ENCODE measurements around the gene CEP250.

Gene CEP250

DNA sequence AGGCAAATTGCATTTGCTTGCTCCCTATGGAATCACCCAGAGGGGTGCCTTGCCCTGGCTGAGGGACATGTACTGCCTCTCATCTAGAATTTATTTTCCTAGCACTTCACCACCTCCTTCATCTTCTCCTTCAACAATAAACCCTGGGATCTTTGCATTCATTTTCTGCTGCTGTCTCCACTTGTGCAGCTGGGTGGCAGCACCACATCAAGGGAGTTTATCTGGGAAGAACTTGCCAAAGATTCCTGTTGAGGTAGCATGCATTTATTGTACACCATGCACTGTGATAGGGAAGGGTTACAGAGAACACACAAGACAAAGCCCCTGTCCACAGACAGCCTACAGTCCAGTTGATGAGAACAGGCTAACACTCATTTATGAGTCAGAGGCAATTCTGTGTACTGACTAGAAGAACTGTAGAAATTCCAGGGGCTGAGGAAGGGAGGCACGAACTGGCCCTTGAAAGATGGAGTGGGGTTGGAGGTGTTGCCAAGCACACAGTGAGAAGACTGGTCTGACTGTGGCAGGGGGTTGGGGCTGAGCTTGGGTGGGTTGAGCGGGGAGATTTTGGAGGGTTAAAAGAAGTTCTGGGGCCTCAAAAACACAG is 56.5 kb downstream of the CEP250 start:
- H4K20me1 ChIP-seq (ENCODE audit: control insufficient read depth, insufficient read depth, low read depth, low read length) = no peaks in the 10 kb centered on the region
- no peak overlapping the region for H3K4me2 ChIP-seq (ENCODE audit: low read length)
- H3K36me3 ChIP-seq (ENCODE audit: control insufficient read depth, low read length) = peaks cover 42% of the 10 kb centered on the region
- H3K27ac ChIP-seq (ENCODE audit: low read depth, low read length) = no peak overlapping the region
- no peaks in the 10 kb centered on the region for H3K79me2 ChIP-seq (ENCODE audit: control insufficient read depth, low read length)
- H3F3A ChIP-seq (ENCODE audit: control insufficient read depth, insufficient read depth) = no peaks in the 10 kb centered on the region
- H3K4me1 ChIP-seq (ENCODE audit: control insufficient read depth, low read length) = no peaks in the 10 kb centered on the region
- H3K4me3 ChIP-seq (ENCODE audit: low read length) = no peak overlapping the region
- H3K9me3 ChIP-seq (ENCODE audit: control insufficient read depth, insufficient read depth, low read length) = no peaks in the 10 kb centered on the region
- H3K9me2 ChIP-seq (replicated peaks; ENCODE audit: control insufficient read depth, low read length) = no peaks in the 10 kb centered on the region
- TF ChIP-seq CTCF (IDR thresholded peaks at IDR 0.05; ENCODE audit: low read depth, low read length, poor library complexity, severe bottlenecking) (peak; percentile 76), EZH2phosphoT487 (IDR thresholded peaks at IDR 0.05; ENCODE audit: borderline replicate concordance, low read length) (no peak)
- no peaks in the 10 kb centered on the region for H3K27me3 ChIP-seq (ENCODE audit: control insufficient read depth, low read length)

DNA sequence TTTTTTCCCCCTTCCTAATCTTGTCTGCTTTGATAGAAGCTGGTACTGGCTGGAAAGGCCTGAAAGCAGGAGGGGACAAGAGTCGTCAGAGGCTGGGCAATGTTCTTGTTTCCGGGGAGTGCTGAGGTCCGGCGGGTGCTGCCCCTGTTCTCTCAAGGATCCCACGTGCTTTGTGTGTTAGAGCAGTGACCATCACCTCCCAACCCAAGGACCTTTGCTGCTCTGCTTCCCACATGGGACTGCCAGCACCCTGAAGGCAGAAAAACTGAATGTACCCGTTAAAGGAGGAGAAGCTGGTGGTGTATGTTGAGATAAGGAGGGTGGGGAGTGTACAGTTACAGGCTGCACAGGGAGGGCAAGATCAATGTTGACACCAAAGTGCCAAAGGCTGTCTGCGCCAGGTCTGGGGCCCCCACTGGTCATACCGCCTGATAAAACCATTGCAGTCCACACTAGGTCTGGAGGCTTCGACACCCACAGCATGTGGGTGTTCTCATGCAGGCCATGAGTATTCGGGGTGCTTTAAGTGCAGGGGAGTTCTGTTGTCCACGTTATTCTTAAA is 59.1 kb downstream of the CEP250 start:
- H3K27me3 ChIP-seq (ENCODE audit: control insufficient read depth, low read length) = no peaks in the 10 kb centered on the region
- H3K36me3 ChIP-seq (ENCODE audit: control insufficient read depth, low read length) = peaks cover 24% of the 10 kb centered on the region
- no peaks in the 10 kb centered on the region for H4K20me1 ChIP-seq (ENCODE audit: control insufficient read depth, insufficient read depth, low read depth, low read length)
- no peaks in the 10 kb centered on the region for H3K4me1 ChIP-seq (ENCODE audit: control insufficient read depth, low read length)
- H3K4me2 ChIP-seq (ENCODE audit: low read length) = no peak overlapping the region
- no peaks in the 10 kb centered on the region for H3F3A ChIP-seq (ENCODE audit: control insufficient read depth, insufficient read depth)
- no peak for TF ChIP-seq EZH2phosphoT487 (IDR thresholded peaks at IDR 0.05; ENCODE audit: borderline replicate concordance, low read length)
- TF ChIP-seq CTCF (IDR thresholded peaks at IDR 0.05; ENCODE audit: low read depth, low read length, poor library complexity, severe bottlenecking) = no peak
- H3K9me2 ChIP-seq (replicated peaks; ENCODE audit: control insufficient read depth, low read length) = no peaks in the 10 kb centered on the region
- no peaks in the 10 kb centered on the region for H3K9me3 ChIP-seq (ENCODE audit: control insufficient read depth, insufficient read depth, low read length)
- H3K79me2 ChIP-seq (ENCODE audit: control insufficient read depth, low read length) = no peaks in the 10 kb centered on the region
- H3K27ac ChIP-seq (ENCODE audit: low read depth, low read length) = no peak overlapping the region
- H3K4me3 ChIP-seq (ENCODE audit: low read length) = no peak overlapping the region

DNA sequence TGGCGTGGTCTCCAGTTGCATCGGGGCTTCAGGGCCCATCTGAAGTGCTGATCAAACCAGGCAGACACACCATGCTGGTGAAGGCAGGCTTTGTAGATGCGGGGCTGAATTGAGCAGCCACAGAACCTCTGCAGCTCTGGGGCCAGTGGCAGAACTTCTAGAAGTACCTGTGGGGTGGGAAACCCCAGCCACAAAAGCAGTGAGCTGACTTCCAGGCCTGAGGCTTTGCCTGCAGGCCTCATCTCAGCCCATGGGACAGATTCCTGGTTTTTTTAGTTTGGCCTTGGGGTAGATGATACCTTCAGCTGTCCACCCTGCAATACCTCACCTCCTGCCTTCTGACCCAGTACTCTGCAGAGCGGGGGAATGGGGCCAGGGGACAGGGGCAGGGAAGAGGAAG is 59.9 kb downstream of the CEP250 start:
- Histone ChIP-seq H4K20me1 (ENCODE audit: control insufficient read depth, insufficient read depth, low read depth, low read length) (no peaks in the 10 kb centered on the region), H3K27me3 (ENCODE audit: control insufficient read depth, low read length) (no peaks in the 10 kb centered on the region), H3K9me3 (ENCODE audit: control insufficient read depth, insufficient read depth, low read length) (no peaks in the 10 kb centered on the region), H3K27ac (ENCODE audit: low read depth, low read length) (no peak overlapping the region), H3K4me1 (ENCODE audit: control insufficient read depth, low read length) (no peaks in the 10 kb centered on the region), H3F3A (ENCODE audit: control insufficient read depth, insufficient read depth) (no peaks in the 10 kb centered on the region), H3K36me3 (ENCODE audit: control insufficient read depth, low read length) (peaks cover 18% of the 10 kb centered on the region), H3K4me2 (ENCODE audit: low read length) (no peak overlapping the region), H3K9me2 (replicated peaks; ENCODE audit: control insufficient read depth, low read length) (no peaks in the 10 kb centered on the region), H3K4me3 (ENCODE audit: low read length) (no peak overlapping the region), H3K79me2 (ENCODE audit: control insufficient read depth, low read length) (no peaks in the 10 kb centered on the region)
- TF ChIP-seq CTCF (IDR thresholded peaks at IDR 0.05; ENCODE audit: low read depth, low read length, poor library complexity, severe bottlenecking) = no peak
- TF ChIP-seq EZH2phosphoT487 (IDR thresholded peaks at IDR 0.05; ENCODE audit: borderline replicate concordance, low read length) = no peak

Measured in DOHH2 (cell line).